ENCODE data around the gene RNF128.
"Not testable (repeated sequence)": the region's sequence is repeated elsewhere in the genome, so short reads cannot be mapped to it uniquely, and the experiment has no call there.

Gene RNF128

DNA sequence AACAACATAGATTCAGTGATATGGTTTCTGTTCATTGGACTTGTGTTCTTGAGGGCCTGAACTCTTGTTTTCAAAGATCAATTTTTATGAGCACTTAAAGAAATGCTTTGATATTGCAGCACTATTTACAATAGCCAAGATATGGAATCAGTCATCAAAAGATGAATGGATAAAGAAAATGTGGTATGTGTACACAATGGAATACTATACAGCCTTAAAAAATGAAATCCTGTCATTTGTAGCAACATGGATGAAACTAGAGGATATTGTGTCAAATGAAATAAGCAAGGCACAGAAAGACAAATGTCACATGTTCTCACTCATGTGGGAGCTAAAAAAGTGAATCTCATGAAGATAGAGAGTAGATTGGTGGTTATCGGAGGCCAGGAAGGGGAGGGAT is 21.9 kb downstream of the RNF128 start:
- CTCF ChIA-PET: no interaction called here
- POLR2A ChIA-PET: no interaction called here
- H3K27ac ChIP-seq (ENCODE audit: extremely low read depth, low read depth, low read length): no peak overlapping the region
- H3K9me3 ChIP-seq (ENCODE audit: control insufficient read depth, insufficient read depth, low read depth, low read length): peaks cover 7% of the 10 kb centered on the region
- peak; percentile 91 for TF ChIP-seq ZNF146 (tag by site-specific recombination; IDR thresholded peaks at IDR 0.05)
- no peak for TF ChIP-seq ZNF596 (tag by site-specific recombination; IDR thresholded peaks at IDR 0.05)
- no peaks in the 10 kb centered on the region for H3K36me3 ChIP-seq (ENCODE audit: control insufficient read depth in 2 of 2, insufficient read depth in 1 of 2, low read length in 2 of 2)
- no peaks in the 10 kb centered on the region for H3K4me1 ChIP-seq (ENCODE audit: control insufficient read depth, insufficient read depth, low read length)
- no peak overlapping the region for H3K4me3 ChIP-seq (ENCODE audit: low read depth, low read length)

DNA sequence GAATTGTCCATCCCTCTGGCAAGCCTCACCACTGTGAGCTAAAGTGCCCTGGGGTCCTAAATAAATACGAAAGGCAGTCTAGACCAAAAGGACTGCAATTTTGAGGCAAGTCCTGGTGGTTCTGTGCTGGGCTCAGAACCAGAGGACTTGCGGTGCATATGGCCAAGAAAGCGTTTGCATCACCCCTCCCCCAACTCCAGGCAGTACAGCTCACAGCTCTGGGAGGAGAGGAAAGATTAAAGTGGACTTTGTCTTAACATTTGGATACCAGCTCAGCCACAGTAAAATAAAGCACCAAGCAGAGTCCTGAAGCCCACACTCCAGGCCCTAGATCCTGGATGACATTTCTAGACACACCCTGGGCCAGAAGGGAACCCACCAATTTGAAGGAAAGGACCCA is 24.9 kb downstream of the RNF128 start:
- Histone ChIP-seq H3K4me1 (ENCODE audit: control insufficient read depth, insufficient read depth, low read length) (no peaks in the 10 kb centered on the region), H3K27ac (ENCODE audit: extremely low read depth, low read depth, low read length) (no peak overlapping the region), H3K9me3 (ENCODE audit: control insufficient read depth, insufficient read depth, low read depth, low read length) (peaks cover 7% of the 10 kb centered on the region), H3K4me3 (ENCODE audit: low read depth, low read length) (no peak overlapping the region), H3K36me3 (ENCODE audit: control insufficient read depth in 2 of 2, insufficient read depth in 1 of 2, low read length in 2 of 2) (no peaks in the 10 kb centered on the region)
- CTCF ChIA-PET: interaction anchor here (1.0 to 1.2 kb wide), 3 partner anchors 76 to 270 kb away, joined by 3 read pairs; no protein-coding TSS in a partner anchor
- TF ChIP-seq, protein P1, sequence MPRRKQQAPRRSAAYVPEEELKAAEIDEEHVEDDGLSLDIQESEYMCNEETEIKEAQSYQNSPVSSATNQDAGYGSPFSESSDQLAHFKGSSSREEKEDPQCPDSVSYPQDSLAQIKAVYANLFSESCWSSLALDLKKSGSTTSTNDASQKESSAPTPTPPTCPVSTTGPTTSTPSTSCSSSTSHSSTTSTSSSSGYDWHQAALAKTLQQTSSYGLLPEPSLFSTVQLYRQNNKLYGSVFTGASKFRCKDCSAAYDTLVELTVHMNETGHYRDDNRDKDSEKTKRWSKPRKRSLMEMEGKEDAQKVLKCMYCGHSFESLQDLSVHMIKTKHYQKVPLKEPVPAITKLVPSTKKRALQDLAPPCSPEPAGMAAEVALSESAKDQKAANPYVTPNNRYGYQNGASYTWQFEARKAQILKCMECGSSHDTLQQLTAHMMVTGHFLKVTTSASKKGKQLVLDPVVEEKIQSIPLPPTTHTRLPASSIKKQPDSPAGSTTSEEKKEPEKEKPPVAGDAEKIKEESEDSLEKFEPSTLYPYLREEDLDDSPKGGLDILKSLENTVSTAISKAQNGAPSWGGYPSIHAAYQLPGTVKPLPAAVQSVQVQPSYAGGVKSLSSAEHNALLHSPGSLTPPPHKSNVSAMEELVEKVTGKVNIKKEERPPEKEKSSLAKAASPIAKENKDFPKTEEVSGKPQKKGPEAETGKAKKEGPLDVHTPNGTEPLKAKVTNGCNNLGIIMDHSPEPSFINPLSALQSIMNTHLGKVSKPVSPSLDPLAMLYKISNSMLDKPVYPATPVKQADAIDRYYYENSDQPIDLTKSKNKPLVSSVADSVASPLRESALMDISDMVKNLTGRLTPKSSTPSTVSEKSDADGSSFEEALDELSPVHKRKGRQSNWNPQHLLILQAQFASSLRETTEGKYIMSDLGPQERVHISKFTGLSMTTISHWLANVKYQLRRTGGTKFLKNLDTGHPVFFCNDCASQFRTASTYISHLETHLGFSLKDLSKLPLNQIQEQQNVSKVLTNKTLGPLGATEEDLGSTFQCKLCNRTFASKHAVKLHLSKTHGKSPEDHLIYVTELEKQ (tag by site-specific recombination; IDR thresholded peaks at IDR 0.05; ENCODE audit: borderline replicate concordance): no peak
- TF ChIP-seq ZNF585B (tag by site-specific recombination; IDR thresholded peaks at IDR 0.05) (no peak), ZNF324 (tag by site-specific recombination; IDR thresholded peaks at IDR 0.05) (no peak), REPIN1 (tag by site-specific recombination; IDR thresholded peaks at IDR 0.05; ENCODE audit: low read depth) (no peak), ZNF677 (tag by site-specific recombination; IDR thresholded peaks at IDR 0.05) (no peak)
- POLR2A ChIA-PET: no interaction called here

DNA sequence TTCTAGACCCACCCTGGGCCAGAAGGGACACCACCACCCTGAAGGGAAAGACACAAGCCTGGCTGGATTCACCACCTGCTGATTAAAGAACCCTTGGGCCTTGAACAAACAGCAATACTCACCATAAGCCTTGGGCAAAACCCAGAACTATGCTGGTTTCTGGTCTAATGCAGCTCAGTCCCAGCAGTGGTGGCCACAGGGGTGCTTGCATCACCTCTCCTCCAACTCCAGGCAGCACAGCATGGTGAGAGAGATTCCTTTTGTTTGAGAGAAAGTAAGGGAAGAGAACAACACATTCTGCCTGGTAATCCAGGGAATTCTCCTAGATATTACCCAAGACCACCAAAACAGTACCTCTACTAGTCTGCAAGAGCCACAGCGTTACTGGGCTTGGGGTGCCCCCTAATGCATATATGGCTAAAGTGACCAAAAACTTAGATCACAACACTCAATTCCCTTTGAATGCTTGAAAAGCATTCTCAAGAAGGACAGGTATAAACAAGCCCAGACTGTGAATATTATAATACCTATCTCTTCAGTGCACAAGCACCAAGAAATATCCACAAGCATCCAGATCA is 25.7 kb downstream of the RNF128 start:
- Histone ChIP-seq H3K9me3 (ENCODE audit: control insufficient read depth, insufficient read depth, low read depth, low read length) (peaks cover 7% of the 10 kb centered on the region), H3K27ac (ENCODE audit: extremely low read depth, low read depth, low read length) (no peak overlapping the region), H3K36me3 (ENCODE audit: control insufficient read depth in 2 of 2, insufficient read depth in 1 of 2, low read length in 2 of 2) (no peaks in the 10 kb centered on the region), H3K4me3 (ENCODE audit: low read depth, low read length) (no peak overlapping the region), H3K4me1 (ENCODE audit: control insufficient read depth, insufficient read depth, low read length) (no peaks in the 10 kb centered on the region)
- TF ChIP-seq ZNF624 (tag by site-specific recombination; IDR thresholded peaks at IDR 0.05) (no peak), ZIC2 (tag by site-specific recombination; IDR thresholded peaks at IDR 0.05) (0 out of 2 replicates have a peak, but pooled peaks have one; percentile 8)
- ChIA-PET CTCF (interaction anchor here (0.6 to 1.2 kb wide), 6 partner anchors 31 to 271 kb away, joined by 3 to 4 read pairs (median 3); no protein-coding TSS in a partner anchor), POLR2A (no interaction called here)

DNA sequence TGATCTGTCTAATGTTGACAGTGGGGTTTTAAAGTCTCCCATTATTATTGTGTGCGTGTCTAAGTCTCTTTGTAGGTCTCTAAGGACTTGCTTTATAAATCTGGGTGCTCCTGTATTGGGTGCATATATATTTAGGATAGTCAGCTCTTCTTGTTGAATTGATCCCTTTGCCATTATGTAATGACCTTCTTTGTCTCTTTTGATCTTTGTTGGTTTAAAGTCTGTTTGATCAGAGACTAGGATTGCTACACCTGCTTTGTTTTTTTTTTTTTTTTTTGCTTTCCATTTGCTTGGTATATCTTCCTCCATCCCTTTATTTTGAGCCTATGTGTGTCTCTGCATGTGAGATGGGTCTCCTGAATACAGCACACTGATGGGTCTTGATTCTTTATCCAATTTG is 42.8 kb downstream of the RNF128 start:
- POLR2A ChIA-PET; H3K4me1 ChIP-seq (ENCODE audit: control insufficient read depth, insufficient read depth, low read length); H3K9me3 ChIP-seq (ENCODE audit: control insufficient read depth, insufficient read depth, low read depth, low read length); H3K4me3 ChIP-seq (ENCODE audit: low read depth, low read length); H3K36me3 ChIP-seq (ENCODE audit: control insufficient read depth in 2 of 2, insufficient read depth in 1 of 2, low read length in 2 of 2); CTCF ChIA-PET; H3K27ac ChIP-seq (ENCODE audit: extremely low read depth, low read depth, low read length): not testable (repeated sequence)

DNA sequence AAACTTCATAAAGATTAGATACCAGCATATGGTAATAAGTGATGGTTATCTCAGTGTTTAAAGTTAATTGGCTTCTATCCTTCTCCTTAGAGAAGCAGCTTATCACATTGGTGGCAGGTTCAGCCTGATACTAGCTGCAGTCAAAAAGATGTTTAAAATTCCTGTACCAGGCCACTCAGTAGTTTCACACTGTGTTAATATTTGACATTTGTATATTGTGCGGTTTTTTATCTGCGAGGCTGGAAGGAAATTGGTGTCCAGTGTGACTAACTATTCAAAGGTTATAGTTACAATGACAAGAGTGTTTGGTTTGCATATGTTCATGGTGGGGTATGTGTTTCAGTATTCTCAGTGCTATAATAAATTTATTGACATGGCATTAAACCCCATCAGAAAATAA is 48.5 kb downstream of the RNF128 start:
- Histone ChIP-seq H3K4me3 (ENCODE audit: low read depth, low read length) (no peak overlapping the region), H3K9me3 (ENCODE audit: control insufficient read depth, insufficient read depth, low read depth, low read length) (no peaks in the 10 kb centered on the region), H3K36me3 (ENCODE audit: control insufficient read depth in 2 of 2, insufficient read depth in 1 of 2, low read length in 2 of 2) (no peaks in the 10 kb centered on the region), H3K4me1 (ENCODE audit: control insufficient read depth, insufficient read depth, low read length) (no peaks in the 10 kb centered on the region), H3K27ac (ENCODE audit: extremely low read depth, low read depth, low read length) (no peak overlapping the region)
- ChIA-PET POLR2A (no interaction called here), CTCF (interaction anchor here (0.9 kb wide), 1 partner anchor 360 kb away, joined by 3 read pairs; no protein-coding TSS in a partner anchor)
- TF ChIP-seq ZNF561 (tag by site-specific recombination; IDR thresholded peaks at IDR 0.05; ENCODE audit: borderline replicate concordance): no peak
- TF ChIP-seq, protein P2, sequence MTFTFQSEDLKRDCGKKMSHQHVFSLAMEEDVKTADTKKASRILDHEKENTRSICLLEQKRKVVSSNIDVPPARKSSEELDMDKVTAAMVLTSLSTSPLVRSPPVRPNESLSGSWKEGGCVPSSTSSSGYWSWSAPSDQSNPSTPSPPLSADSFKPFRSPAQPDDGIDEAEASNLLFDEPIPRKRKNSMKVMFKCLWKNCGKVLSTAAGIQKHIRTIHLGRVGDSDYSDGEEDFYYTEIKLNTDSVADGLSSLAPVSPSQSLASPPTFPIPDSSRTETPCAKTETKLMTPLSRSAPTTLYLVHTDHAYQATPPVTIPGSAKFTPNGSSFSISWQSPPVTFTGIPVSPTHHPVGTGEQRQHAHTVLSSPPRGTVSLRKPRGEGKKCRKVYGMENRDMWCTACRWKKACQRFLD (tag by site-specific recombination; IDR thresholded peaks at IDR 0.05): no peak
- TF ChIP-seq ZNF48 (tag by site-specific recombination; IDR thresholded peaks at IDR 0.05): no peak
- no peak for TF ChIP-seq OSR2 (tag by site-specific recombination; IDR thresholded peaks at IDR 0.05)
- no peak for TF ChIP-seq ZNF785 (tag by site-specific recombination; IDR thresholded peaks at IDR 0.05)
- no peak for TF ChIP-seq SP7 (tag by site-specific recombination; IDR thresholded peaks at IDR 0.05)
- TF ChIP-seq ZNF510 (tag by site-specific recombination; IDR thresholded peaks at IDR 0.05; ENCODE audit: insufficient replicate concordance): no peak
- TF ChIP-seq, protein P3, sequence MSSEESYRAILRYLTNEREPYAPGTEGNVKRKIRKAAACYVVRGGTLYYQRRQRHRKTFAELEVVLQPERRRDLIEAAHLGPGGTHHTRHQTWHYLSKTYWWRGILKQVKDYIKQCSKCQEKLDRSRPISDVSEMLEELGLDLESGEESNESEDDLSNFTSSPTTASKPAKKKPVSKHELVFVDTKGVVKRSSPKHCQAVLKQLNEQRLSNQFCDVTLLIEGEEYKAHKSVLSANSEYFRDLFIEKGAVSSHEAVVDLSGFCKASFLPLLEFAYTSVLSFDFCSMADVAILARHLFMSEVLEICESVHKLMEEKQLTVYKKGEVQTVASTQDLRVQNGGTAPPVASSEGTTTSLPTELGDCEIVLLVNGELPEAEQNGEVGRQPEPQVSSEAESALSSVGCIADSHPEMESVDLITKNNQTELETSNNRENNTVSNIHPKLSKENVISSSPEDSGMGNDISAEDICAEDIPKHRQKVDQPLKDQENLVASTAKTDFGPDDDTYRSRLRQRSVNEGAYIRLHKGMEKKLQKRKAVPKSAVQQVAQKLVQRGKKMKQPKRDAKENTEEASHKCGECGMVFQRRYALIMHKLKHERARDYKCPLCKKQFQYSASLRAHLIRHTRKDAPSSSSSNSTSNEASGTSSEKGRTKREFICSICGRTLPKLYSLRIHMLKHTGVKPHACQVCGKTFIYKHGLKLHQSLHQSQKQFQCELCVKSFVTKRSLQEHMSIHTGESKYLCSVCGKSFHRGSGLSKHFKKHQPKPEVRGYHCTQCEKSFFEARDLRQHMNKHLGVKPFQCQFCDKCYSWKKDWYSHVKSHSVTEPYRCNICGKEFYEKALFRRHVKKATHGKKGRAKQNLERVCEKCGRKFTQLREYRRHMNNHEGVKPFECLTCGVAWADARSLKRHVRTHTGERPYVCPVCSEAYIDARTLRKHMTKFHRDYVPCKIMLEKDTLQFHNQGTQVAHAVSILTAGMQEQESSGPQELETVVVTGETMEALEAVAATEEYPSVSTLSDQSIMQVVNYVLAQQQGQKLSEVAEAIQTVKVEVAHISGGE (tag by site-specific recombination; conservative IDR thresholded peaks at IDR 0.05; ENCODE audit: low read depth): no peak

Measured in HEK293 (cell line).